ENCODE data around the gene XPR1. TPM values are rescaled to one million over a fixed set of nuclear protein-coding genes. Genes with fewer than 3 reads are reported as not detected.
"Not testable (repeated sequence)": the region's sequence is repeated elsewhere in the genome, so short reads cannot be mapped to it uniquely, and the experiment has no call there.

The XPR1 gene
- total RNA-seq, 1 experiment from 2014 or later: 12.8 TPM

DNA sequence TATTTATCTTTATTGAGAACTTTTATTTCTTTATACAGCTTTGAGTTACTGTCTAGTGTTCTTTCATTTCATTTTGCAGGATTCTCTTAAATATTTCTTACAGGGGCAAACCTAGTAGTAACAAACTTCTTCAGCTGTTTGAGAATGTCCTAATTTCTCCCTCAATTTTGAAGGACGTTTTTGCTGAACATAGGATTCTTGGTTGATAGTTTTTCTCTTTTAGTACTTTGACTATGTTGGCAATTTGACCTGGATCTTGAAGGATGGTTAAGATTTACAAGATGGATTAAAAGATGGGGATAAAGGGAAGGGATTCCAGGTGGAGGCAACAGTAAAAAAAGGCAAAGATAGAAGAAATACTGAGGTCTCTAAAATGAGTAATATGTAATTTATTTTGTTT lies 38.9 kb downstream of the XPR1 start:
- no peak overlapping the region for H3K4me3 ChIP-seq
- no peaks in the 10 kb centered on the region; the same call in 1 of the 2 replicates for H3K36me3 ChIP-seq
- H3K27me3 ChIP-seq: no peaks in the 10 kb centered on the region
- peaks cover 21% of the 10 kb centered on the region; the same call in 1 of the 2 replicates for H3K9me3 ChIP-seq
- no peak for DNase-seq

GRCh38 chr1:180672105-180672504 lies 40.3 kb downstream of the XPR1 start:
- H3K27me3 ChIP-seq: no peaks in the 10 kb centered on the region
- no peak overlapping the region for H3K4me3 ChIP-seq
- no peaks in the 10 kb centered on the region; the same call in 1 of the 2 replicates for H3K36me3 ChIP-seq
- peaks cover 18% of the 10 kb centered on the region; the same call in 1 of the 2 replicates for H3K9me3 ChIP-seq
- DNase-seq: no peak

GRCh38 chr1:180672505-180672904 lies 40.7 kb downstream of the XPR1 start:
- H3K36me3 ChIP-seq: no peaks in the 10 kb centered on the region; the same call in 1 of the 2 replicates
- no peaks in the 10 kb centered on the region for H3K27me3 ChIP-seq
- DNase-seq: no peak
- no peak overlapping the region for H3K4me3 ChIP-seq
- peaks cover 18% of the 10 kb centered on the region; the same call in 1 of the 2 replicates for H3K9me3 ChIP-seq

DNA sequence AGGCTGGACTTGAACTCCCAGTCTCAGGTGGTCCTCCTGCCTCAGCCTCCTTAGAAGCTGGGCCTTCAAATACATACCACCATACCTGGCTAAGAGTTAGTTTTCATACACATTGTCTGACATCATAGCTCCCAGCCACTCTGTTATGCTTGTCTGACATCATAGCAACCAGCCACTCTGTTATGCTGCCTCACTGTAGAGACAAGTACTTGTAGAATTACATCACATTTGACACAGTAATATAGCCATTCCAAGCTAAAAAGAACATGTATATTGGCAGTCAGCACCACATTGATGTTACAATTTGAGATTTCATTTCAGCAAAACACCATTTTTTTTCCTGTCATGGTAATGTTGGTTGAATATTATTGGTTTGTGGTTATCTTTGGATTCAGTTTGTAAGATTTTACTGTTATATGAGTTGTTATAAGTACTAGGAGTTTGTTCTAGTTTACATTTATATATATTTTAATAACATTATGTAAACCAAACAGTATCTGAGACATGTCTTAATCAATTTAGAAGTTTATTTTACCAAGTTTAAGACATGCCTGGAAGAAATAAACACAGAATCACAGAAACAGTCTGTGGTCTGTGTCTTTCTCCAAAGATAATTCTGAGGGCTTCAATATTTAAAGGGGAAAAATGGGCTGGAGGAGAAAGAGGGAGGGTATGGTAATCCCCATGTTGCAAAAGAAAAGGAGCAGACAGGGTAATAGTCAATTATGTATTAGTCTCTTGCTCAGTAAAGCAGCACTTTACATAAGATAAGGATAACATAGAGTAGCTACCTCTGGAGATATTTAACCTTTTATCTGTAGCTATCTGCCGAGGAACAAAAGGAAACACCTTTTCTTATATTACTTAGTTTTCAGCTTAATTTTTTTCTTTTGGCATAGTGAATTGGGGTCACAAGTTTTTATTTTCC lies 43.0 kb downstream of the XPR1 start:
- DNase-seq: no peak
- H3K36me3 ChIP-seq: no peaks in the 10 kb centered on the region; the same call in 1 of the 2 replicates
- no peak overlapping the region for H3K4me3 ChIP-seq
- H3K27me3 ChIP-seq: no peaks in the 10 kb centered on the region
- H3K9me3 ChIP-seq: peaks cover 19% of the 10 kb centered on the region; the same call in 1 of the 2 replicates

DNA sequence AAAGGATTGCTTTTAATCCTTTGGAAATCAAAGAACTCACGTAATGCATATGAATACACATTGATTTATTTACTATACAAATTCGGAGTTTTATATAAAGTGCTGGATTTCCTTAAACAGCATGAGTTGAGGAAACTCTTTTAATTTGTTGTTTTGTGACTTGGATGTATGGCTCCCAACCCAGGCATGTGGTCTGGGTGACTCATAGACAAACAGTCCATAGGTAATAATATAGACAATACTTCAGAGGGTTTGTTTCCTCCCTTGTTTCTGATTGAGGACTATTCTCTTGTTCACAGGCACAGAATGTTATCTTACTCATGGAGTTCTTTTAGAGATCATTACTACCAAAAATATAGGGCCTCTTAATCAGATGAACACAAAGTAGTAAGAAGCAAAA lies 43.8 kb downstream of the XPR1 start:
- H3K36me3 ChIP-seq: no peaks in the 10 kb centered on the region; the same call in 1 of the 2 replicates
- no peak for DNase-seq
- no peak overlapping the region for H3K4me3 ChIP-seq
- peaks cover 13% of the 10 kb centered on the region; the same call in 1 of the 2 replicates for H3K9me3 ChIP-seq
- no peaks in the 10 kb centered on the region for H3K27me3 ChIP-seq

DNA sequence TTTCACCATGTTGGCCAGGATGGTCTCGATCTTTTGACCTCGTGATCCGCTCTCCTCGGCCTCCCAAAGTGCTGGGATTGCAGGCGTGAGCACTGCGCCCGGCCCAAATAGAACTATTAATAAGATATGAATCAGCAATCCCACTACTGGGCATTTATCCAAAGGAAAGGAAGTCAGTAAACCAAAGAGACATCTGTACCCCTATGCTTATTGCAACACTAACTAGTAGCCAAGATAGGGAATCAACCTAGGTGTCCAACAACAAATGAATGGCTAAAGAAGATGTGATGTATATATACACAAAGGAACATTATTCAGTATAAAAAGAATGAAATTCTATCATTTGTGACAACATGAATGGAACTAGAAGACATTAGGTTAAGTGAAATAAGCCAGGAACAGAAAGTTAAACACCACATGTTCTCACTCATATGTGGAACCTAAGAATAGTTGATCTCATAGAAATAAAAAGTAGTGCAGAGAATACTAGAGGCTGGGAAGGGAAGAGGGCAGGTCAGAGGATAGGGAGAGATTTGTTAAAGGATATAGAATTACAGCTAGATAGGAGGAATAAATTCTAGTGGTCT lies 48.8 kb downstream of the XPR1 start:
- Histone ChIP-seq H3K4me3 (no peak overlapping the region), H3K27me3 (no peaks in the 10 kb centered on the region), H3K36me3 (peaks cover 2% of the 10 kb centered on the region; the same call in 1 of the 2 replicates), H3K9me3 (peaks cover 4% of the 10 kb centered on the region; the same call in 1 of the 2 replicates)
- DNase-seq: no peak

GRCh38 chr1:180683117-180683516 lies 51.3 kb downstream of the XPR1 start:
- H3K27me3 ChIP-seq, DNase-seq, H3K36me3 ChIP-seq, H3K9me3 ChIP-seq, H3K4me3 ChIP-seq: not testable (repeated sequence)

DNA sequence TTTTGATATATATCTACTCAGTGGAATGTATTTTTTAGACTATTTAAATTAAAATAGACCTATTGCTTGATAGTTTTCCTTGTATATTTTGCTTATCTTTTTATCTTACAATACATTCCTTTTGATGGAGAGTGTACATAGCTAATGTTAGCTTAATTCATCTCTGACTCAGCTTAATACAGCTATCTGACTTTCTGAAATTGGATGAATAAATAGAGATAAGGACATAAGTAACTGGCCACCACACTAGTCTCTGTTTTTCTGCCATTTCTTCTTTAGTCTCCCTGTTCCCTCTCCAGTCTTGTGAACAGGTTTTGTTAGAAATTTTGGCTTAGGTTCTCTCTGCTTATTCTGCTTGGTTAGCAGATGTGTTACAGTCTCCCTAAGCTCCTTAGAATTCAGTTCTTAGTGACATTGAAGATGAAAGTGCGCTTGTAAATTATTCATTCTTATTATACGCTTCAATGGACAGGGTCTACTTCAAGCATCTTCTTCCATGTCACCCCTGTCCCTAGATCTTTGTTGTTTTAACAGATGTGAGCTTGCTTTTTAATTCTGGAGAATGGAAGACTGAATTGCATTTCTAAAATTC lies 59.6 kb downstream of the XPR1 start:
- H3K9me3 ChIP-seq: no peaks in the 10 kb centered on the region; the same call in 1 of the 2 replicates
- H3K27me3 ChIP-seq: no peaks in the 10 kb centered on the region
- DNase-seq: no peak
- no peaks in the 10 kb centered on the region for H3K36me3 ChIP-seq
- H3K4me3 ChIP-seq: no peak overlapping the region

DNA sequence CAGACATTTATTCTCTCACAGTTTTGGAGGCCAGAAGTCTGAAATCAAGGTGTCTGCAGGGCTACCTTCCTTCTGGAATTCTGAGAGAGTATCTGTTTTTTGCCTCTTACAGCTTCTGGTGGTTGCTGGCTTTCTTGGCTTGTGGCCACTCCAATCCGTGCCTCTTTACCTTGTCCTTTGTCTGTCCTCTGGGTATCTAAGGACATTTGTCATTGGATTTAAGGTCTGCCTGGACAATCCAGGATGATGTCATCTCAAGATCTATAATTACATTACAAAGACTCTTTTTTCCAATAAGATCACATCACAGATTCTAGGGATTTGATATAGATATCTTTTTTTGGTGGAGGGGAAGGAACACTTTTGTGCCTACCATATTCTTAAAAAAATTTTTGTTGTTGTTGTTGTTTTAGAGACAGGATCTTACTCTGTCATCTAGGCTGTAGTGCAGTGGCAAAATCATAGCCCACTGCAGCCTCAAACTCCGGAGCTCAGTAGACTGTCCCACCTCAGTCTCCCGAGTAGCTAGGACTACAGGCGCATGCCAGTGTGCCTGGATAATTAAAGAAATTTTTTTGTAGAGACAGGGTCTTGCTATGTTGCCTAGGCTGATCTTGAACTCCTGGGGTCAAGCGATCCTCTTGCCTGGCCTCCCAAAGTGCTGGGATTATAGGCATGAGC lies 61.9 kb downstream of the XPR1 start:
- no peaks in the 10 kb centered on the region for H3K27me3 ChIP-seq
- H3K4me3 ChIP-seq: no peak overlapping the region
- H3K36me3 ChIP-seq: no peaks in the 10 kb centered on the region
- peaks cover 15% of the 10 kb centered on the region for H3K9me3 ChIP-seq
- no peak for DNase-seq

DNA sequence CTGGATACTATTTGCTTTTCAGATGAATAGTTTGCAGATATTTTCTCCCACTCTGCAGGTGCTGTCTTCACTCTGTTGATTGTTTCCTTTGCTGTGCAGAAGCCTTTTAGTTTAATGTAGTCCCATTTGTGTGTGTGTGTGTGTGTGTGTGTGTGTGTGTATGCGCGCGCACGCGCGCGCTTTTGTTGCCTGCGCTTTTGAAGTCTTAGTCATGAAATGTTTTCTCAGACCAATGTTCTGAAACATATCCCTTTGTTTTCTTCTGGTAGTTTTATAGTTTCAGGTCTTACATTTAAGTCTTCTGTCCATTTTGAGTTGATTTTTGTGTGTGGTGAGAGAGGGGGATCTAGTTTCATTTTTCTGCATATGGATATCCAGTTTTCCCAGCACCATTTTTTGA lies 63.5 kb downstream of the XPR1 start:
- peaks cover 18% of the 10 kb centered on the region for H3K9me3 ChIP-seq
- no peak for DNase-seq
- no peaks in the 10 kb centered on the region for H3K36me3 ChIP-seq
- H3K4me3 ChIP-seq: no peak overlapping the region
- H3K27me3 ChIP-seq: no peaks in the 10 kb centered on the region

- H3K27me3 ChIP-seq: no peaks in the 10 kb centered on the region
- no peaks in the 10 kb centered on the region for H3K36me3 ChIP-seq
- no peak for DNase-seq
Observed at GRCh38 chr1:180696361-180696760, 64.5 kb downstream of the XPR1 start.

GRCh38 chr1:180698580-180698979 lies 66.8 kb downstream of the XPR1 start:
- no peak for DNase-seq
- H3K9me3 ChIP-seq: peaks cover 18% of the 10 kb centered on the region
- no peaks in the 10 kb centered on the region for H3K27me3 ChIP-seq
- H3K4me3 ChIP-seq: no peak overlapping the region
- H3K36me3 ChIP-seq: no peaks in the 10 kb centered on the region

More at GRCh38 chr1:180696361-180696760, 64.5 kb downstream of the XPR1 start:
- Histone ChIP-seq H3K4me3 (no peak overlapping the region), H3K9me3 (peaks cover 18% of the 10 kb centered on the region)

DNA sequence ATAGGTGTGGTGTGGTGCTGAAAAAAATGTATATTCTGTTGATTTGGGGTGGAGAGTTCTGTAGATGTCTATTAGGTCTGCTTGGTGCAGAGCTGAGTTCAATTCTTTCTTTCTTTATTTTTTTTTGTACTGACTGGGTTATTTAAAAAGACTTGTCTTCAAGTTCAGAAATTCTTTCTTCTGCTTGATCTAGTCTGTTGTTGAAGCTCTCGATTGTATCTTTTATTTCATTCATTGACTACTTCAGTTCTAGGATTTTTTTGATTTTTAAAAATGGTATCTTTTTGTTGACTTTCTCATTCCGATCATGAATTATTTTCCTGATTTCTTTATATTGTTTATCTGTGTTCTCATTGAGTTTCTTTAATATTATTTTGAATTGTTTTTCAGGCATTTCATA lies 70.6 kb downstream of the XPR1 start:
- not testable (repeated sequence) for H3K27me3 ChIP-seq, H3K4me3 ChIP-seq, H3K36me3 ChIP-seq, DNase-seq
- H3K9me3 ChIP-seq: peaks cover 12% of the 10 kb centered on the region

GRCh38 chr1:180710746-180711145 lies 78.9 kb downstream of the XPR1 start:
- H3K36me3 ChIP-seq, H3K27me3 ChIP-seq, DNase-seq, H3K4me3 ChIP-seq, H3K9me3 ChIP-seq: not testable (repeated sequence)

GRCh38 chr1:180711260-180711659 lies 79.4 kb downstream of the XPR1 start:
- not testable (repeated sequence) for H3K9me3 ChIP-seq, H3K36me3 ChIP-seq, DNase-seq, H3K27me3 ChIP-seq, H3K4me3 ChIP-seq

GRCh38 chr1:180720753-180721152 lies 88.9 kb downstream of the XPR1 start:
- Histone ChIP-seq H3K27me3 (no peaks in the 10 kb centered on the region), H3K9me3 (no peaks in the 10 kb centered on the region), H3K36me3 (no peaks in the 10 kb centered on the region), H3K4me3 (no peak overlapping the region)
- peak; percentile 21 for DNase-seq

- no peaks in the 10 kb centered on the region for H3K9me3 ChIP-seq
- no peaks in the 10 kb centered on the region for H3K36me3 ChIP-seq
- no peak for DNase-seq
- H3K4me3 ChIP-seq: no peak overlapping the region
- no peaks in the 10 kb centered on the region for H3K27me3 ChIP-seq
Observed at GRCh38 chr1:180722586-180722985, 90.8 kb downstream of the XPR1 start.

All from MG63 (cell line).